ENCODE data around the gene SENP1.

Gene SENP1

DNA sequence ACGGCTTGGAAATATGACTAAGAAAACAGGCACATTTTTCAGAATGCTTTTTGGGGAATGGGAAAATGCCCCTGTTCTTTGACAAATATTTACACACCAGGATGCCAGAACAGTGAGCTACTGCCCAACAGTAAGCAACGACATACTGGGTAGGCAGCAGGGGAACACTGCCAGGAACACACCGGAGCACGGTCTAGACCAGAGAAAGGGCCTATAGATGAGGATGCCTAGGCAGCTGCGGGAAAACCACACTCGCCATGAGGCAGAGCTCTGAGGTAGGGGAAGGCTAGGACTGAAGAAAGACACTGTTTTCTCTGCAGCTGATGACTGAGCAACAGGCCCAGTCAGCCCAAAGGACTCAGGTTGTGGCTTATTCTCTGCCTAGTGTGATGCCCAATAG lies 55.7 kb downstream of the SENP1 start:
- no peak for DNase-seq
- H3K36me3 ChIP-seq (ENCODE audit: control insufficient read depth in 1 of 2, insufficient read depth in 2 of 2, low read depth in 1 of 2, low read length in 2 of 2): peaks cover 1 to 63% of the 10 kb centered on the region in 2 experiments
- H2BK120ac ChIP-seq (ENCODE audit: low read depth, low read length): no peak overlapping the region
- H3K4ac ChIP-seq (ENCODE audit: low read depth in 1 of 2, low read length in 2 of 2): no peak overlapping the region
- H4K8ac ChIP-seq (ENCODE audit: low read length): no peak overlapping the region
- no peaks in the 10 kb centered on the region for H3K4me1 ChIP-seq (ENCODE audit: control insufficient read depth, insufficient read depth, low read depth, low read length)
- H3K4me2 ChIP-seq (ENCODE audit: low read length, poor library complexity, severe bottlenecking): no peak overlapping the region
- no peak overlapping the region for H2BK12ac ChIP-seq (ENCODE audit: low read length in 2 of 2)
- H2BK5ac ChIP-seq (ENCODE audit: low read depth, low read length, poor library complexity, severe bottlenecking): no peak overlapping the region
- no peaks in the 10 kb centered on the region for H3K9me3 ChIP-seq (ENCODE audit: control insufficient read depth, low read length)
- H3K4me3 ChIP-seq (ENCODE audit: insufficient read depth in 1 of 2, low read depth in 1 of 2, low read length in 2 of 2): no peak overlapping the region
- no peak overlapping the region for H2AFZ ChIP-seq (ENCODE audit: low read depth, low read length)
- H3K27me3 ChIP-seq (ENCODE audit: control insufficient read depth in 1 of 2, insufficient read depth in 1 of 2, low read length in 2 of 2): no peaks in the 10 kb centered on the region
- H3K14ac ChIP-seq (ENCODE audit: low read length in 2 of 2): no peak overlapping the region
- H2AK5ac ChIP-seq (ENCODE audit: low read length, severe bottlenecking): no peak overlapping the region
- H3K18ac ChIP-seq (ENCODE audit: low read depth in 1 of 2, low read length in 2 of 2): no peak overlapping the region
- no peak overlapping the region for H3K9ac ChIP-seq (ENCODE audit: low read length)
- no peak overlapping the region for H4K91ac ChIP-seq (ENCODE audit: low read length)
- H3K23ac ChIP-seq (ENCODE audit: low read length in 2 of 2): no peak overlapping the region
- peaks cover 1% of the 10 kb centered on the region for H3K79me1 ChIP-seq (replicated peaks; ENCODE audit: low read length, poor library complexity, severe bottlenecking)
- WGBS: 93% methylated on average over 6 of the region's 6 CpGs
- H2BK15ac ChIP-seq (ENCODE audit: low read depth, poor library complexity, severe bottlenecking): no peak overlapping the region
- H3K27ac ChIP-seq (ENCODE audit: low read length, poor library complexity, severe bottlenecking): no peak overlapping the region

DNA sequence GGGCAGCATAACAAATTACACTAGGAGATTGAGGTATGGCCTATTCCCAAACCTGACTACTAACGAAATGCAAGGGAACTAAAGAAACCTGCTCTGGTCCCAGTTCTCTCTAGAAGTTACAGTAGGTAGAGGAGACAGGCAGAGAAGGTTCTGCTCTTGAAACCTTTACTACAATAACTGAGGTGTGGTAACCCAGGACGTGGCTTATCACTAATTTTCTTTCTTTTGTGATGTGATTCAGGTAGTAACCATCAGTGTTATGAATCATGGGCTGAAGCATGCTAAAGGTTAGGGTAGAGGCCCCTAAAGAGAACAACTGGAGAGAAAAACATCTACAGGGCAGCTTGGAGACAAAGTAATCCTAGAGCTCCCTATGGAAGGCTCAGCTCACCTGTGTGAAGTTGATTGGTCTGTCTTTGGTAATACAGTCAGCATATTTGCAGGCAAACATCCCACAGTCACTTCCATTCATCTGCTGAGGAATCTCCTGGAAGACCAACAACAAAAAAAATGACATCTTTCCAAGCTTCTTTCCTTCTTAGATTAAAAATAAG lies 59.8 kb downstream of the SENP1 start:
- Histone ChIP-seq H4K91ac (ENCODE audit: low read length) (no peak overlapping the region), H3K27ac (ENCODE audit: low read length, poor library complexity, severe bottlenecking) (no peak overlapping the region), H3K18ac (ENCODE audit: low read depth in 1 of 2, low read length in 2 of 2) (no peak overlapping the region), H3K14ac (ENCODE audit: low read length in 2 of 2) (no peak overlapping the region), H4K8ac (ENCODE audit: low read length) (no peak overlapping the region), H3K36me3 (ENCODE audit: control insufficient read depth in 1 of 2, insufficient read depth in 2 of 2, low read depth in 1 of 2, low read length in 2 of 2) (peaks cover 8 to 78% of the 10 kb centered on the region in 2 experiments), H3K9ac (ENCODE audit: low read length) (no peak overlapping the region), H2AFZ (ENCODE audit: low read depth, low read length) (no peak overlapping the region), H2BK5ac (ENCODE audit: low read depth, low read length, poor library complexity, severe bottlenecking) (no peak overlapping the region), H3K4me3 (ENCODE audit: insufficient read depth in 1 of 2, low read depth in 1 of 2, low read length in 2 of 2) (no peak overlapping the region), H2BK120ac (ENCODE audit: low read depth, low read length) (no peak overlapping the region), H3K4ac (ENCODE audit: low read depth in 1 of 2, low read length in 2 of 2) (no peak overlapping the region), H2BK15ac (ENCODE audit: low read depth, poor library complexity, severe bottlenecking) (no peak overlapping the region), H3K79me1 (replicated peaks; ENCODE audit: low read length, poor library complexity, severe bottlenecking) (no peaks in the 10 kb centered on the region), H2BK12ac (ENCODE audit: low read length in 2 of 2) (no peak overlapping the region), H2AK5ac (ENCODE audit: low read length, severe bottlenecking) (no peak overlapping the region), H3K23ac (ENCODE audit: low read length in 2 of 2) (no peak overlapping the region), H3K27me3 (ENCODE audit: control insufficient read depth in 1 of 2, insufficient read depth in 1 of 2, low read length in 2 of 2) (no peaks in the 10 kb centered on the region), H3K4me1 (ENCODE audit: control insufficient read depth, insufficient read depth, low read depth, low read length) (no peaks in the 10 kb centered on the region), H3K9me3 (ENCODE audit: control insufficient read depth, low read length) (no peaks in the 10 kb centered on the region), H3K4me2 (ENCODE audit: low read length, poor library complexity, severe bottlenecking) (no peak overlapping the region)
- no peak for DNase-seq
- 97% methylated on average over 2 of the region's 2 CpGs for WGBS

DNA sequence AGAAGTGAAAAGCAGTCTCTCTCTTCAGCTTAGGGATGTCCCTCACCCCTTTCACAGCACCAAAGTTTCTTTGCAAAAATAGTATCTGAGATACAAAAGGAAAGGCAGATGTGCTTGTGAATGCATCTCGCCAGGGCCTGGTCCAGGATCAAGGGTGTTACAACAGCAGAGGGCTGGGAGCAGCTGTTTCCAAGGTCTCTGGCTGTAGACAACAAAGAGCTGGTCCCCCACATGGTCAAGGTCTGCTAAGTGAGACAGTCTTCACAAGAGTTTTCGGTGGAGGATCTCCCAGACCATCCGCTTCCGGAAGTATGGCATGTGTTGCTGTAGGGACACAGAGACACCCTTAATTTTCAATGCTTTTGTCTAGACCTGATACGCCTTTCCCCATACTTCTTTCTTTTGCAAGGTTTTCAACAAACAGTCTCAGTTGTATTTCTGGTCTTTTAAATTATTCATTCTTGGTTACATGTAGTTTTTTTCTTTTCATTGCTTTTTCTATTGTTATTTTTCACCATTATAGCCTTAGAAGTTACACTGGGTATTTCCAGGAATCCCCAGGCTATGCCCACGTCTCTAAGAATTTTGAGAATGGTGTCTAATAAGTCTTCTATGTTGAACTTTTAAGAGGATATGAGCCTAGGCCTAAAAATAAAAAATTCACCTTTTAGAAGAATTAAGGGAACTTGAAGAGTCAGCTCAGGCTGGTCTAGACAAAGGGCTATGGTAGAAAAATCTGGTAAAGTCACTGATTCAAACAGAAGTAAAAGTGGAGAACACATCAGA lies 60.6 kb downstream of the SENP1 start:
- Histone ChIP-seq H3K4ac (ENCODE audit: low read depth in 1 of 2, low read length in 2 of 2) (no peak overlapping the region), H2AFZ (ENCODE audit: low read depth, low read length) (no peak overlapping the region), H3K4me3 (ENCODE audit: insufficient read depth in 1 of 2, low read depth in 1 of 2, low read length in 2 of 2) (no peak overlapping the region), H3K79me1 (replicated peaks; ENCODE audit: low read length, poor library complexity, severe bottlenecking) (no peaks in the 10 kb centered on the region), H2BK5ac (ENCODE audit: low read depth, low read length, poor library complexity, severe bottlenecking) (no peak overlapping the region), H4K8ac (ENCODE audit: low read length) (no peak overlapping the region), H3K23ac (ENCODE audit: low read length in 2 of 2) (no peak overlapping the region), H4K91ac (ENCODE audit: low read length) (no peak overlapping the region), H3K36me3 (ENCODE audit: control insufficient read depth in 1 of 2, insufficient read depth in 2 of 2, low read depth in 1 of 2, low read length in 2 of 2) (peaks cover 8 to 70% of the 10 kb centered on the region in 2 experiments), H3K14ac (ENCODE audit: low read length in 2 of 2) (no peak overlapping the region), H3K27ac (ENCODE audit: low read length, poor library complexity, severe bottlenecking) (no peak overlapping the region), H2BK12ac (ENCODE audit: low read length in 2 of 2) (no peak overlapping the region), H3K9ac (ENCODE audit: low read length) (no peak overlapping the region), H2BK15ac (ENCODE audit: low read depth, poor library complexity, severe bottlenecking) (no peak overlapping the region), H3K9me3 (ENCODE audit: control insufficient read depth, low read length) (no peaks in the 10 kb centered on the region), H2AK5ac (ENCODE audit: low read length, severe bottlenecking) (no peak overlapping the region), H3K4me2 (ENCODE audit: low read length, poor library complexity, severe bottlenecking) (no peak overlapping the region), H3K4me1 (ENCODE audit: control insufficient read depth, insufficient read depth, low read depth, low read length) (no peaks in the 10 kb centered on the region), H3K27me3 (ENCODE audit: control insufficient read depth in 1 of 2, insufficient read depth in 1 of 2, low read length in 2 of 2) (no peaks in the 10 kb centered on the region), H3K18ac (ENCODE audit: low read depth in 1 of 2, low read length in 2 of 2) (no peak overlapping the region), H2BK120ac (ENCODE audit: low read depth, low read length) (no peak overlapping the region)
- WGBS: 98% methylated on average over 5 of the region's 6 CpGs
- no peak for DNase-seq

DNA sequence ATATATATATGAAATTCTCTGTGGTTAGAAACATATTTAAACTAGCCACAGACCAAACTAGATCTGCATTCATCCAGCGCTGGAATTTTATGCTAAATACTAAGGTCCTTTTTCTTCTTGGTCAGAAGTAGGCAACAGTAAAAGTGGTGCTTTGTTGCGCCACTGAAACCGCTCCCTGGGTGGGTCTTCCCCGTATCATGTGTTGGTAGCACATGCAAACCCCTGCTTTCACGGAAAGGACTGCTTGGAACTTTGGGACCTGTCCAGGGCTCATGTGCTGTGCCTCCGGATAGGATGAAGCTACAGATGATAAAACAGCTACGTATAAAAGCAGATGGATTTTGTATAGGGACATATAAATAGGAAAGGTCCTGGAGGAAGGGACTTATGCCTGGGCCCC lies 61.5 kb downstream of the SENP1 start:
- H3K79me1 ChIP-seq (replicated peaks; ENCODE audit: low read length, poor library complexity, severe bottlenecking): no peaks in the 10 kb centered on the region
- peaks cover 8 to 62% of the 10 kb centered on the region in 2 experiments for H3K36me3 ChIP-seq (ENCODE audit: control insufficient read depth in 1 of 2, insufficient read depth in 2 of 2, low read depth in 1 of 2, low read length in 2 of 2)
- H2AK5ac ChIP-seq (ENCODE audit: low read length, severe bottlenecking): no peak overlapping the region
- H3K4me3 ChIP-seq (ENCODE audit: insufficient read depth in 1 of 2, low read depth in 1 of 2, low read length in 2 of 2): no peak overlapping the region
- no peak overlapping the region for H2BK15ac ChIP-seq (ENCODE audit: low read depth, poor library complexity, severe bottlenecking)
- no peak overlapping the region for H3K14ac ChIP-seq (ENCODE audit: low read length in 2 of 2)
- 96% methylated on average over 7 of the region's 7 CpGs for WGBS
- H3K4me2 ChIP-seq (ENCODE audit: low read length, poor library complexity, severe bottlenecking): no peak overlapping the region
- no peaks in the 10 kb centered on the region for H3K27me3 ChIP-seq (ENCODE audit: control insufficient read depth in 1 of 2, insufficient read depth in 1 of 2, low read length in 2 of 2)
- H3K9me3 ChIP-seq (ENCODE audit: control insufficient read depth, low read length): no peaks in the 10 kb centered on the region
- H2AFZ ChIP-seq (ENCODE audit: low read depth, low read length): no peak overlapping the region
- DNase-seq: no peak
- H2BK5ac ChIP-seq (ENCODE audit: low read depth, low read length, poor library complexity, severe bottlenecking): no peak overlapping the region
- H3K4ac ChIP-seq (ENCODE audit: low read depth in 1 of 2, low read length in 2 of 2): no peak overlapping the region
- H3K4me1 ChIP-seq (ENCODE audit: control insufficient read depth, insufficient read depth, low read depth, low read length): no peaks in the 10 kb centered on the region
- H4K8ac ChIP-seq (ENCODE audit: low read length): no peak overlapping the region
- H3K23ac ChIP-seq (ENCODE audit: low read length in 2 of 2): no peak overlapping the region
- H3K9ac ChIP-seq (ENCODE audit: low read length): no peak overlapping the region
- H3K27ac ChIP-seq (ENCODE audit: low read length, poor library complexity, severe bottlenecking): no peak overlapping the region
- H2BK12ac ChIP-seq (ENCODE audit: low read length in 2 of 2): no peak overlapping the region
- no peak overlapping the region for H3K18ac ChIP-seq (ENCODE audit: low read depth in 1 of 2, low read length in 2 of 2)
- H2BK120ac ChIP-seq (ENCODE audit: low read depth, low read length): no peak overlapping the region
- no peak overlapping the region for H4K91ac ChIP-seq (ENCODE audit: low read length)

Data from mesenchymal stem cell (in vitro differentiated cells and primary cell).